Endothelial cell of umbilical vein (primary cell): ENCODE measurements around the gene SLIT1. TPM values are rescaled to one million over a fixed set of nuclear protein-coding genes. Genes with fewer than 3 reads are reported as not detected.

Experiments
- BruUV-seq: library from RNA; stranded (reverse); fragments of 400-500 nt; replicated peaks from 2 replicates; lab custom pipeline; 2021; lab: Mats Ljungman, UMichigan
- CTCF ChIA-PET: fragments of 300-600, 350-600 bp; sonication (Branson Sonifier 250); formaldehyde crosslinking; loops from one replicate; lab custom pipeline; 2021; ENCODE audit warnings: antibody characterized with exemption, inconsistent platforms; lab: Charles Lee
- POLR2A ChIA-PET: fragments of 300-600, 350-600 bp; sonication (Branson Sonifier 250); formaldehyde crosslinking; loops from one replicate; lab custom pipeline; 2021; ENCODE audit warnings: antibody characterized with exemption, inconsistent platforms; lab: Charles Lee
- DNase-seq: peaks from one replicate; pipeline ENCODE4 v3.0.0-alpha.2; 2011; ENCODE audit warnings: low read depth, low spot score
- FAIRE-seq: peaks from 2 replicates; lab custom pipeline; 2011; peaks lifted over from hg19 to GRCh38; lab: Jason Lieb, UNC
- H2AFZ ChIP-seq: 2 replicates; pipeline ENCODE4 v1.6.0; 2012; ENCODE audit warnings: low read depth, low read length, control low read depth, inconsistent platforms
- H3K27ac ChIP-seq: 2 replicates; pipeline ENCODE4 v1.5.1; 2011; ENCODE audit warnings: low read depth, mild to moderate bottlenecking, control low read depth, low read length, moderate library complexity; ENCODE audit not compliant: insufficient read depth
- H3K27me3 ChIP-seq, 2 experiments: 2 replicates each; pipeline versions ENCODE4 v1.6.0 to v1.6.1; 2011; ENCODE audit warnings: low read length in 2 of 2, mixed read lengths in 1 of 2; ENCODE audit not compliant: control insufficient read depth in 2 of 2, insufficient read depth in 2 of 2
- H3K36me3 ChIP-seq, 2 experiments: 2 replicates in 1 of 2; 3 replicates in 1 of 2; pipeline ENCODE4 v1.5.1; 2011; ENCODE audit warnings: low read length in 2 of 2, mild to moderate bottlenecking in 1 of 2, moderate library complexity in 1 of 2; ENCODE audit not compliant: control insufficient read depth in 2 of 2, insufficient read depth in 2 of 2; ENCODE audit errors: extremely low read depth in 1 of 2
- H3K4me1 ChIP-seq: 3 replicates; pipeline ENCODE4 v1.5.1; 2011; ENCODE audit warnings: mild to moderate bottlenecking, low read length; ENCODE audit not compliant: control insufficient read depth, insufficient read depth; ENCODE audit errors: extremely low read depth
- H3K4me2 ChIP-seq: 2 replicates; pipeline ENCODE4 v1.6.1; 2011; ENCODE audit warnings: low read length, control low read depth, mixed read lengths; ENCODE audit not compliant: insufficient read depth
- H3K4me3 ChIP-seq, 3 experiments: fragments of 200-600 bp in 1 of 3; sonication (generic), shearing (Covaris generic) in 1 of 3; replicated peaks in 1 of 3; 2 replicates each; pipeline ENCODE4 v1.5.1; 2011 to 2016; ENCODE audit warnings: control low read depth in 3 of 3, low read length in 3 of 3, mild to moderate bottlenecking in 2 of 3, inconsistent platforms in 1 of 3, low read depth in 1 of 3, moderate library complexity in 1 of 3; ENCODE audit not compliant: insufficient read depth in 1 of 3
- H3K79me2 ChIP-seq: 2 replicates; pipeline ENCODE4 v1.6.0; 2012; ENCODE audit warnings: low read length, inconsistent platforms; ENCODE audit not compliant: control insufficient read depth, insufficient read depth
- H3K9ac ChIP-seq: replicated peaks from 2 replicates; pipeline ENCODE3; 2011; ENCODE audit warnings: low read length, control low read depth; ENCODE audit not compliant: insufficient read depth; ENCODE audit errors: extremely low read depth
- H3K9me1 ChIP-seq: replicated peaks from 3 replicates; pipeline ENCODE4 v1.6.0; 2011; ENCODE audit warnings: mild to moderate bottlenecking, low read length; ENCODE audit not compliant: control insufficient read depth, insufficient read depth; ENCODE audit errors: extremely low read depth
- H3K9me3 ChIP-seq: replicated peaks from 2 replicates; pipeline ENCODE4 v1.5.1; 2012; ENCODE audit warnings: low read length, inconsistent platforms; ENCODE audit not compliant: control insufficient read depth, insufficient read depth
- H4K20me1 ChIP-seq: replicated peaks from 2 replicates; pipeline ENCODE3; 2011; ENCODE audit warnings: mild to moderate bottlenecking, low read length; ENCODE audit not compliant: control insufficient read depth, insufficient read depth; ENCODE audit errors: extremely low read depth
- CTCF ChIP-seq, 2 donors: IDR thresholded peaks; 1 replicate in 1 of 2; 2 replicates in 1 of 2; pipeline ENCODE4 v1.5.1; 2011; ENCODE audit warnings: low read length in 2 of 2, mild to moderate bottlenecking in 2 of 2, moderate library complexity in 2 of 2, control low read depth in 1 of 2, inconsistent platforms in 1 of 2, low read depth in 1 of 2; ENCODE audit not compliant: insufficient read depth in 1 of 2; ENCODE audit errors: extremely low read depth in 1 of 2
- EZH2 ChIP-seq: IDR thresholded peaks from 2 replicates; pipeline ENCODE4 v1.6.1; 2012; ENCODE audit warnings: borderline replicate concordance, low read depth, mild to moderate bottlenecking, moderate library complexity, low read length, inconsistent platforms; ENCODE audit not compliant: severe bottlenecking
- FOS ChIP-seq: IDR thresholded peaks from 2 replicates; pipeline ENCODE4 v1.6.1; 2011; ENCODE audit warnings: mild to moderate bottlenecking, low read length, moderate library complexity, borderline replicate concordance; ENCODE audit not compliant: insufficient read depth
- GATA2 ChIP-seq: IDR thresholded peaks from 2 replicates; pipeline ENCODE4 v1.7.0; 2011; ENCODE audit warnings: low read depth, mild to moderate bottlenecking, moderate library complexity, mixed read lengths, low read length; ENCODE audit not compliant: insufficient read length, insufficient read depth
- JUN ChIP-seq: IDR thresholded peaks from 2 replicates; pipeline ENCODE4 v1.6.1; 2011; ENCODE audit warnings: borderline replicate concordance, low read depth; ENCODE audit not compliant: insufficient read length, insufficient read depth
- MYC ChIP-seq: IDR thresholded peaks from one replicate; pipeline ENCODE4 v1.6.1; 2011; ENCODE audit warnings: mild to moderate bottlenecking, low read depth, low read length
- POLR2A ChIP-seq: IDR thresholded peaks from 2 replicates; pipeline ENCODE4 v1.6.1; 2012; ENCODE audit warnings: low read depth, mild to moderate bottlenecking, control low read depth, low read length
- POLR2AphosphoS5 ChIP-seq: IDR thresholded peaks from 2 replicates; pipeline ENCODE4 v1.6.1; 2012; ENCODE audit warnings: low read depth, mild to moderate bottlenecking, control low read depth, low read length, moderate library complexity; ENCODE audit not compliant: insufficient read depth
- dilution Hi-C: fragments of 300-500 bp; cut with MboI; formaldehyde crosslinking; loops from one replicate; pipeline ENCODE4 v1.15.0; 2019; ENCODE audit warnings: low sequenced_read_pairs; ENCODE audit not compliant: extremely low pct_ligation_motif_present
- intact Hi-C: fragments of 100-400 bp; cut with micrococcal nuclease; formaldehyde crosslinking; loops from one replicate; pipeline ENCODE4 v1.10.0; 2022
- polyA plus RNA-seq, 4 experiments: library from polyadenylated mRNA; depleted of rRNA in 3 of 4; stranded (reverse) in 3 of 4; unstranded in 1 of 4; fragments of >200 nt; gene quantifications; 2 replicates each; pipeline versions ENCODE4 v1.2.1 to v1.2.3, GENCODE V29; 2011 to 2012; ENCODE audit warnings: missing spikeins in 1 of 4
- total RNA-seq: library from RNA; stranded (reverse); gene quantifications from 2 replicates; pipeline ENCODE4 v1.2.3, GENCODE V29; 2021

SLIT1 gene
- total and polyA plus RNA-seq, 2 donors (not counting 3 experiments of a cell fraction or from before 2014, with no cell fraction given): 0.04 to 0.20 TPM

GRCh38 chr10:97131666-97132065, 54.1 kb downstream of the SLIT1 start:
- H4K20me1 ChIP-seq: no peaks in the 10 kb centered on the region
- intact Hi-C loops: no loop called here
- POLR2A ChIA-PET: no interaction called here
- peaks cover 0 to under 1% of the 10 kb centered on the region in 2 experiments for H3K27me3 ChIP-seq
- no peak overlapping the region for H2AFZ ChIP-seq
- no peaks in the 10 kb centered on the region for H3K36me3 ChIP-seq
- no peaks in the 10 kb centered on the region for H3K79me2 ChIP-seq
- TF ChIP-seq MYC (no peak), GATA2 (no peak), POLR2AphosphoS5 (no peak), EZH2 (no peak), JUN (no peak), CTCF (IDR thresholded peaks at IDR 0.05; ENCODE audit: extremely low read depth in 1 of 2, insufficient read depth in 1 of 2, low read depth in 1 of 2, low read length in 2 of 2) (no peak), FOS (no peak), POLR2A (no peak)
- CTCF ChIA-PET: interaction anchor here (0.9 kb wide), 1 partner anchor 65 kb away, joined by 3 read pairs; no protein-coding TSS in a partner anchor
- H3K4me1 ChIP-seq: no peaks in the 10 kb centered on the region
- no peak overlapping the region for H3K4me2 ChIP-seq
- no peak for DNase-seq
- H3K27ac ChIP-seq: no peak overlapping the region
- dilution Hi-C loops: no loop called here
- BruUV-seq: no TSS peak
- H3K9me1 ChIP-seq: no peaks in the 10 kb centered on the region
- no peaks in the 10 kb centered on the region for H3K9me3 ChIP-seq
- no peak overlapping the region for H3K9ac ChIP-seq
- no peak overlapping the region for H3K4me3 ChIP-seq
- FAIRE-seq: no peak
